ENCODE measurements around the gene CYB561D2. TPM values are rescaled to one million over a fixed set of nuclear protein-coding genes. Genes with fewer than 3 reads are reported as not detected.

CYB561D2 gene
- total RNA-seq, 2 donors from 2014 or later: 30.9 to 46.2 TPM

GRCh38 chr3:50380405-50381085, 29.9 kb downstream of the CYB561D2 start:
- TF ChIP-seq, protein P1, sequence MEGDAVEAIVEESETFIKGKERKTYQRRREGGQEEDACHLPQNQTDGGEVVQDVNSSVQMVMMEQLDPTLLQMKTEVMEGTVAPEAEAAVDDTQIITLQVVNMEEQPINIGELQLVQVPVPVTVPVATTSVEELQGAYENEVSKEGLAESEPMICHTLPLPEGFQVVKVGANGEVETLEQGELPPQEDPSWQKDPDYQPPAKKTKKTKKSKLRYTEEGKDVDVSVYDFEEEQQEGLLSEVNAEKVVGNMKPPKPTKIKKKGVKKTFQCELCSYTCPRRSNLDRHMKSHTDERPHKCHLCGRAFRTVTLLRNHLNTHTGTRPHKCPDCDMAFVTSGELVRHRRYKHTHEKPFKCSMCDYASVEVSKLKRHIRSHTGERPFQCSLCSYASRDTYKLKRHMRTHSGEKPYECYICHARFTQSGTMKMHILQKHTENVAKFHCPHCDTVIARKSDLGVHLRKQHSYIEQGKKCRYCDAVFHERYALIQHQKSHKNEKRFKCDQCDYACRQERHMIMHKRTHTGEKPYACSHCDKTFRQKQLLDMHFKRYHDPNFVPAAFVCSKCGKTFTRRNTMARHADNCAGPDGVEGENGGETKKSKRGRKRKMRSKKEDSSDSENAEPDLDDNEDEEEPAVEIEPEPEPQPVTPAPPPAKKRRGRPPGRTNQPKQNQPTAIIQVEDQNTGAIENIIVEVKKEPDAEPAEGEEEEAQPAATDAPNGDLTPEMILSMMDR (IDR thresholded peaks at IDR 0.05): no peak
- no peaks in the 10 kb centered on the region for H3K9me3 ChIP-seq
- no peak for DNase-seq
- intact Hi-C loops (cut with DNase I): no loop called here
- no peaks in the 10 kb centered on the region for H3K4me1 ChIP-seq
- H3K27ac ChIP-seq: no peak overlapping the region
- H3K9ac ChIP-seq (ENCODE audit: low read depth in 2 of 2, low read length in 2 of 2): no peak overlapping the region
- H3K36me3 ChIP-seq: no peaks in the 10 kb centered on the region
- H3K27me3 ChIP-seq: no peaks in the 10 kb centered on the region
- no peak overlapping the region for H3K4me3 ChIP-seq

DNA sequence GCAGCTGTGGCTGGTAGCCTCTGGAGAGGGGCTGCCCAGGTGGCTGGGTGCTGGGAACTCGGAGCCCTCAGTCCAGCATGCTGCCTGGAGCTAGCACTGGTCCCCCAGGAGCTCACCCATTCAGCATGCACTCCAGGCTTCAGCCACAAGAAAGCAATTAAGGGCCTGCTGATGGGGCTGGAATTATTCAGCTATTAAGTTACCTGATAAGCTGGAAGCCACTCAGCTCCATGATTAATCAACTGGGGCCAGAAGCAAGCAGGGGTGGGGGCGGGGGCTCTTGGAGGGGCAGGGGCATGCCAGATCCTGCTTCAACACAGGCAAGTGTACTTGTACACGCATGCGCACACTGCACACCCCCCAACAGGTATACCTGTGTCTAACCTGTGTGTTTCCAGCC, 30.7 kb downstream of the CYB561D2 start:
- H3K4me3 ChIP-seq: no peak overlapping the region
- TF ChIP-seq, protein P1 (IDR thresholded peaks at IDR 0.05): no peak
- no peaks in the 10 kb centered on the region for H3K36me3 ChIP-seq
- no peaks in the 10 kb centered on the region for H3K27me3 ChIP-seq
- intact Hi-C loops (cut with DNase I): no loop called here
- H3K4me1 ChIP-seq: no peaks in the 10 kb centered on the region
- no peaks in the 10 kb centered on the region for H3K9me3 ChIP-seq
- no peak overlapping the region for H3K27ac ChIP-seq
- no peak overlapping the region for H3K9ac ChIP-seq (ENCODE audit: low read depth in 2 of 2, low read length in 2 of 2)
- no peak for DNase-seq

- H3K9ac ChIP-seq (ENCODE audit: low read depth in 2 of 2, low read length in 2 of 2): no peak overlapping the region
- intact Hi-C loops (cut with DNase I): no loop called here
- no peaks in the 10 kb centered on the region for H3K4me1 ChIP-seq
- TF ChIP-seq, protein P1 (IDR thresholded peaks at IDR 0.05): no peak
- H3K9me3 ChIP-seq: no peaks in the 10 kb centered on the region
- H3K36me3 ChIP-seq: no peaks in the 10 kb centered on the region
- H3K27me3 ChIP-seq: no peaks in the 10 kb centered on the region
- H3K27ac ChIP-seq: no peak overlapping the region
- H3K4me3 ChIP-seq: no peak overlapping the region
- no peak for DNase-seq
These were observed 32.1 kb downstream of the CYB561D2 start for GRCh38 chr3:50382722-50383121.

DNA sequence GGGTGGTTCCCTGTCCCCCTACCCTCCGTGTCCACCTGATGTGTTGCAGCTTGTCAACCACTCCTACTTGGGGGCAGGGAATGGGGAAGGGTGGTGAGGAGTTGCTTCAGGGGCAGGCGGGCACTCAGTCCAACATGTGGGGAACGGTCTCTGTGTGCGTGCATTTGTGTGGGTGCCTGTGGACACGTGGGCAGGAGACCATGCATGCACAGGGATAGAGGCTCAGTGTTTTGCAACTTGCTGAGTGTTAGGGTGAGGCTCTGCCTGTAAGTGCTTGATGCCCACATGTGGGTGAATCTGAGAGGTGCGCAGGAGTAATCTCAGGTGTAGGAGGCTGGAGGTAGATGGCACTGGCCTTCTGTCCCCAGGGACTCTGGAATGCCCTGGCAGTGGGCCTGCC, 33.1 kb downstream of the CYB561D2 start:
- Histone ChIP-seq H3K9ac (ENCODE audit: low read depth in 2 of 2, low read length in 2 of 2) (no peak overlapping the region), H3K9me3 (no peaks in the 10 kb centered on the region), H3K36me3 (no peaks in the 10 kb centered on the region), H3K4me1 (no peaks in the 10 kb centered on the region), H3K27ac (no peak overlapping the region), H3K27me3 (no peaks in the 10 kb centered on the region), H3K4me3 (no peak overlapping the region)
- TF ChIP-seq, protein P1 (IDR thresholded peaks at IDR 0.05): no peak
- intact Hi-C loops (cut with DNase I): no loop called here
- DNase-seq: no peak

GRCh38 chr3:50385754-50386153, 35.1 kb downstream of the CYB561D2 start:
- no peaks in the 10 kb centered on the region for H3K27me3 ChIP-seq

More at GRCh38 chr3:50385754-50386153, 35.1 kb downstream of the CYB561D2 start:
- intact Hi-C loops (cut with DNase I): no loop called here
- Histone ChIP-seq H3K9ac (ENCODE audit: low read depth in 2 of 2, low read length in 2 of 2) (no peak overlapping the region), H3K4me3 (no peak overlapping the region), H3K36me3 (no peaks in the 10 kb centered on the region), H3K4me1 (peaks cover 2% of the 10 kb centered on the region), H3K27ac (no peak overlapping the region), H3K9me3 (no peaks in the 10 kb centered on the region)
- no peak for DNase-seq
- TF ChIP-seq, protein P1 (IDR thresholded peaks at IDR 0.05): no peak
